Neuronal stem cell (in vitro differentiated cells): ENCODE results near the gene CPNE9.
A peak's percentile ranks its signal among the peaks of the same experiment; 100 is the strongest.

Experiments
- DNase-seq: peaks from one replicate; pipeline ENCODE4 v3.0.0-alpha.2; 2013; ENCODE audit warnings: low spot score
- H2AFZ ChIP-seq: one replicate; pipeline ENCODE4 v1.6.1; 2013; ENCODE audit warnings: mild to moderate bottlenecking, low read length, inconsistent platforms
- H2AK5ac ChIP-seq: 2 replicates; pipeline ENCODE4 v1.6.1; 2013; ENCODE audit warnings: low read depth, mild to moderate bottlenecking, inconsistent platforms, low read length, moderate library complexity, mixed read lengths
- H2BK120ac ChIP-seq: 2 replicates; pipeline ENCODE4 v1.6.1; 2013; ENCODE audit warnings: low read depth, mild to moderate bottlenecking, inconsistent platforms, low read length, moderate library complexity, mixed read lengths
- H2BK12ac ChIP-seq: one replicate; pipeline ENCODE4 v1.6.1; 2013; ENCODE audit warnings: low read length, inconsistent platforms
- H2BK15ac ChIP-seq: 2 replicates; pipeline ENCODE4 v1.6.1; 2013; ENCODE audit warnings: mild to moderate bottlenecking, low read length, inconsistent platforms, mixed read lengths
- H2BK5ac ChIP-seq: one replicate; pipeline ENCODE4 v1.6.1; 2013; ENCODE audit warnings: inconsistent platforms, mild to moderate bottlenecking, low read length, moderate library complexity
- H3K14ac ChIP-seq: one replicate; pipeline ENCODE4 v1.6.1; 2013; ENCODE audit warnings: low read length, inconsistent platforms
- H3K18ac ChIP-seq: 2 replicates; pipeline ENCODE4 v1.6.1; 2013; ENCODE audit warnings: low read length, inconsistent platforms
- H3K23ac ChIP-seq: 2 replicates; pipeline ENCODE4 v1.6.1; 2013; ENCODE audit warnings: low read depth, mild to moderate bottlenecking, mixed read lengths, low read length, inconsistent platforms; ENCODE audit not compliant: poor library complexity
- H3K27ac ChIP-seq: replicated peaks from 3 replicates; pipeline ENCODE4 v1.5.1; 2013; ENCODE audit warnings: low read length, inconsistent platforms
- H3K27me3 ChIP-seq, 3 experiments: 2 replicates each; pipeline ENCODE4 v1.6.1; 2013; ENCODE audit warnings: low read length in 3 of 3, mild to moderate bottlenecking in 2 of 3, inconsistent platforms in 1 of 3, low read depth in 1 of 3, mixed read lengths in 1 of 3, moderate library complexity in 1 of 3; ENCODE audit not compliant: control insufficient read depth in 3 of 3, insufficient read depth in 3 of 3
- H3K36me3 ChIP-seq, 2 donors: replicated peaks in 1 of 2; 2 replicates each; pipeline ENCODE4 v1.6.1; 2013; ENCODE audit warnings: low read length in 2 of 2; ENCODE audit not compliant: control insufficient read depth in 2 of 2, insufficient read depth in 2 of 2
- H3K4ac ChIP-seq: 2 replicates; pipeline ENCODE4 v1.6.1; 2013; ENCODE audit warnings: inconsistent platforms, mild to moderate bottlenecking, low read length, moderate library complexity
- H3K4me1 ChIP-seq, 2 donors: 1 replicate in 1 of 2; 2 replicates in 1 of 2; pipeline ENCODE4 v1.6.1; 2013; ENCODE audit warnings: low read length in 2 of 2, low read depth in 1 of 2; ENCODE audit not compliant: control insufficient read depth in 2 of 2, insufficient read depth in 1 of 2
- H3K4me2 ChIP-seq: one replicate; pipeline ENCODE4 v1.6.1; 2013; ENCODE audit warnings: mild to moderate bottlenecking, low read length, inconsistent platforms; ENCODE audit not compliant: insufficient read depth, poor library complexity, severe bottlenecking
- H3K4me3 ChIP-seq, 2 donors: 2 replicates each; pipeline ENCODE4 v1.5.1; 2013; ENCODE audit warnings: low read length in 2 of 2, mild to moderate bottlenecking in 2 of 2, inconsistent platforms in 1 of 2, moderate library complexity in 1 of 2
- H3K79me1 ChIP-seq: one replicate; pipeline ENCODE4 v1.6.1; 2013; ENCODE audit warnings: low read depth, mild to moderate bottlenecking, inconsistent platforms, low read length, moderate library complexity
- H3K9ac ChIP-seq: one replicate; pipeline ENCODE4 v1.6.1; 2013; ENCODE audit warnings: mild to moderate bottlenecking, low read depth, low read length, inconsistent platforms; ENCODE audit not compliant: poor library complexity
- H3K9me3 ChIP-seq, 2 donors: replicated peaks in 1 of 2; 2 replicates each; pipeline versions ENCODE3 to v1.6.1; 2013; ENCODE audit warnings: low read length in 2 of 2, mild to moderate bottlenecking in 2 of 2, inconsistent platforms in 1 of 2, low read depth in 1 of 2, mixed read lengths in 1 of 2, moderate library complexity in 1 of 2; ENCODE audit not compliant: control insufficient read depth in 2 of 2, insufficient read depth in 1 of 2
- H4K8ac ChIP-seq: one replicate; pipeline ENCODE4 v1.6.1; 2013; ENCODE audit warnings: low read depth, mild to moderate bottlenecking, inconsistent platforms, low read length, moderate library complexity
- H4K91ac ChIP-seq: one replicate; pipeline ENCODE4 v1.6.1; 2013; ENCODE audit warnings: low read length, low read depth, mild to moderate bottlenecking, inconsistent platforms; ENCODE audit not compliant: poor library complexity
- WGBS, 2 donors: extraction: QIAGEN DNeasy Blood & Tissue Kit; methylation state at CpG; one replicate each; pipeline ENCODE4 v1.1.7; 2013; ENCODE audit warnings: missing lambda C conversion rate in 2 of 2, mixed read lengths in 1 of 2; ENCODE audit not compliant: insufficient read length in 2 of 2, insufficient replicate concordance in 1 of 2; ENCODE audit errors: extremely low coverage in 2 of 2; 5-methylcytosine and 5-hydroxymethylcytosine counted together

Gene CPNE9

GRCh38 chr3:9749645-9750555, 46.3 kb downstream of the CPNE9 start, which contains the start of gene OGG1:
Gene OGG1, plus strand, starts transcription at chr3:9749952. Its CDS starts 335 bp downstream, at chr3:9750287.
- peaks cover 4 to 8% of the 10 kb centered on the region in 2 donors for H3K4me1 ChIP-seq
- peak within 1 kb of the TSS; percentile 99 for H3K18ac ChIP-seq
- no peaks in the 10 kb centered on the region for H3K27me3 ChIP-seq
- H3K4me3 ChIP-seq = peak within 1 kb of the TSS; percentile 55 to 88
- peak within 1 kb of the TSS; percentile 59 for H3K23ac ChIP-seq
- no peak within 1 kb of the TSS for H4K8ac ChIP-seq
- WGBS, 2 donors = no CpG with 5 or more reads among the region's 60 CpGs
- no peak within 1 kb of the TSS for H2BK15ac ChIP-seq
- H2AFZ ChIP-seq = peak within 1 kb of the TSS; percentile 93
- H3K4me2 ChIP-seq = peak within 1 kb of the TSS; percentile 90
- no peak within 1 kb of the TSS for H4K91ac ChIP-seq
- H3K9me3 ChIP-seq = peaks cover 0 to 2% of the 10 kb centered on the region in 2 donors
- peaks cover 8% of the 10 kb centered on the region for H3K79me1 ChIP-seq
- peak; percentile 96 for DNase-seq
- H2BK12ac ChIP-seq = no peak within 1 kb of the TSS
- peak within 1 kb of the TSS; percentile 96 for H3K27ac ChIP-seq
- peaks cover 50 to 79% of the 10 kb centered on the region in 2 donors for H3K36me3 ChIP-seq
- H2BK120ac ChIP-seq = no peak within 1 kb of the TSS
- no peak within 1 kb of the TSS for H2AK5ac ChIP-seq
- H2BK5ac ChIP-seq = peak within 1 kb of the TSS; percentile 97
- no peak within 1 kb of the TSS for H3K4ac ChIP-seq
- H3K14ac ChIP-seq = no peak within 1 kb of the TSS
- H3K9ac ChIP-seq = peak within 1 kb of the TSS; percentile 94

DNA sequence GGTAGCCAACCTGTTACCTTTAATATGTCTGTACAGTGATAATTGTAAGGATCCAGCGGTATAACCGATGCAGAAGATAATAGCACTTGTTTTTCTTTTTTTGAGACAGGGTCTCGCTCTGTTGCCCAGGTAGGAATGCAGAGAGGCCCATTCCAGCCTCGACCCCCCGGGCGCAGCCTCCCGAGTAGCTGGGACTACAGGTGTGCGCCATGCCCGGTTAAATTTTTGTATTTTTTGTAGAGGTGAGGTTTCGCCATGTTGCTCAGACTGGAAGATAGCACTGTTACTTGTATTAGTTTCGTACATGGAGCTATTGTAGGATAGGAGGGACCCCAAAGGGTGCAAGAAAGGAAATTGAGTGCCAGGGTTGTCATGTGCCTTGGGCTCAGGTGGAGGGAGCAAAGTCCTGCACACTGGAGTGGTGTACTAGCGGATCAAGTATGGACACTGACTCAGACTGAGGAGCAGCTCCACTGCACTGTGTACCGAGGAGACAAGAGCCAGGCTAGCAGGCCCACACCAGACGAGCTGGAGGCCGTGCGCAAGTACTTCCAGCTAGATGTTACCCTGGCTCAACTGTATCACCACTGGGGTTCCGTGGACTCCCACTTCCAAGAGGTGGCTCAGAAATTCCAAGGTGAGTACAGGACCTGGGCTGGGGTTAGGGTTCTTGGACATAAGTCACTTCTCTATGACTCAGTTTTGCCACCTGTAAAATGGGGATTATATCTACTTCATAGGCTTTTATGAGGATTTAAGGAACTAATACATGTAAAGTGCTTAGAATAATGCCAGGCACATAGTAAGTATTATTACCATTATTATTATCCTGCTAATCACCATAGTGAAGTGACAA, 47.2 kb downstream of the CPNE9 start:
- Histone ChIP-seq H3K9me3 (peaks cover 0 to 2% of the 10 kb centered on the region in 2 donors), H3K27me3 (no peaks in the 10 kb centered on the region), H2BK15ac (no peak overlapping the region), H3K14ac (no peak overlapping the region), H4K8ac (no peak overlapping the region), H3K4me1 (peaks cover 4 to 8% of the 10 kb centered on the region in 2 donors), H3K27ac (no peak overlapping the region), H3K18ac (no peak overlapping the region), H3K4ac (no peak overlapping the region), H2BK120ac (no peak overlapping the region), H2BK12ac (no peak overlapping the region), H3K79me1 (peaks cover 8% of the 10 kb centered on the region), H3K36me3 (peaks cover 42 to 79% of the 10 kb centered on the region in 2 donors), H3K9ac (no peak overlapping the region), H2BK5ac (no peak overlapping the region), H3K4me3 (peak overlapping the region; percentile 55 to 88), H3K4me2 (peak overlapping the region; percentile 90), H3K23ac (peak overlapping the region; percentile 6), H2AFZ (peak overlapping the region; percentile 93), H4K91ac (no peak overlapping the region), H2AK5ac (no peak overlapping the region)
- no peak for DNase-seq
- no CpG with 5 or more reads among the region's 17 CpGs for WGBS, 2 donors

GRCh38 chr3:9754678-9755077, 51.0 kb downstream of the CPNE9 start:
- WGBS, 2 donors = no CpG with 5 or more reads among the region's 8 CpGs
- no peak for DNase-seq
- H3K4ac ChIP-seq = no peak overlapping the region

More at GRCh38 chr3:9754678-9755077, 51.0 kb downstream of the CPNE9 start:
- Histone ChIP-seq H3K4me3 (no peak overlapping the region), H3K23ac (no peak overlapping the region), H3K27ac (no peak overlapping the region), H3K18ac (no peak overlapping the region), H2AFZ (no peak overlapping the region), H2BK120ac (no peak overlapping the region), H4K91ac (no peak overlapping the region), H3K9me3 (no peaks in the 10 kb centered on the region), H3K9ac (no peak overlapping the region), H4K8ac (peak overlapping the region; percentile 9), H3K14ac (no peak overlapping the region), H3K4me2 (no peak overlapping the region), H2BK12ac (no peak overlapping the region), H3K4me1 (peaks cover 4 to 6% of the 10 kb centered on the region in 2 donors), H3K36me3 (peaks cover 45 to 85% of the 10 kb centered on the region in 2 donors), H3K27me3 (no peaks in the 10 kb centered on the region), H2AK5ac (no peak overlapping the region), H2BK5ac (no peak overlapping the region), H3K79me1 (peaks cover 13% of the 10 kb centered on the region), H2BK15ac (no peak overlapping the region)
